HG02623 (cell line): ENCODE data around the gene ACOXL.
A peak's percentile ranks its signal among the peaks of the same experiment; 100 is the strongest.

Experiments
- ATAC-seq: cut with Tn5 transposase; IDR thresholded peaks from one replicate; pipeline ENCODE4 v1.9.1; 2021; ENCODE audit warnings: moderate library complexity; ENCODE audit not compliant: unreplicated experiment

The ACOXL gene

DNA sequence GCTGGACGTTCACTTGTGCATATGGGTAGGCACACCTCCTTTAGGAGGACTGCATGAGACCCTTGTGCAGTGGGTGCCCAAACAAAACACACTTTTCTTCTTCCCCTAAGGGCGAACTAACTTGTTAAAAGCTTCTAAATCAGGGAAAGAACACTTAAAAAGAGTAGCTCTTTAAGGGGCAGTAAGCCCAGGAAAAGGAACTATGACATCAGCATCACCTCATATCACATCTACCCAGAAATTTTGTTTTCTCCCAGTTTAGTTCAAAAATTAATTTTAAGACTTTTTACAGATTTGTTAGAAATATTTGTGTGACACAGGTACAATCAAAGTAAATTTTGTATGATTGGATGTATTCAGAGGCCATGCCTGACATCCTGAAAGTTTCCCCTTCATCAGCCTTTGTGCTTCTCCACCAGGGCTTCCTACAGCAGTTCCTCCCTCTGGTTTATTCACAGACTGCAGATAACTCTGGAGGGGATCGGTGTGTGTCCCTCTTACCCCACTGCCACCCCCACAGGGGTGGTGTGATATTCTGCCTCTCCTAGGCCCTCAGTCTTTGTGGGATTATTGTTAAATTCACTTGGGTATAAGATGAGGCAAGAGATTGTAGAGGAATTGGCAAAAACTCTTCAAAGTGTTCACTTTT is 416.0 kb downstream of the ACOXL start:
- ATAC-seq: no peak

DNA sequence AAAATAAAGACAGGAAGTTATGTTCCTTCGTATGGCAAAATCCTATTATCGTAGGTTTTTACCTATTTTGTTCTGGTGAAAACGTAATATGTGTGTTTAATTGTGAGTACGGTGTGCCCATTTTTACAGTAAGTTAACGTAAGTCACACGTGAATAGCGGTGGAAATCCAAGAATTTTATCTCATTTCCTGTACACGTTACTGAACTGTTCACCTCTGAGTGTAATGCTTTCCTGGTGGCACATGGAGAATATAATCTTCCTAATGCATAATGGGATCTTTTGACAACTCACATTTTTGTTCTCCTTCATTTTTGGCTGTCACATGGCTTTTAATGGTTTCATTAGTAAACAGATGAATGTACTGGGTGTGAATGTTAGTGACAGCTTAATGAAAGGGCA is 416.6 kb downstream of the ACOXL start:
- no peak for ATAC-seq

DNA sequence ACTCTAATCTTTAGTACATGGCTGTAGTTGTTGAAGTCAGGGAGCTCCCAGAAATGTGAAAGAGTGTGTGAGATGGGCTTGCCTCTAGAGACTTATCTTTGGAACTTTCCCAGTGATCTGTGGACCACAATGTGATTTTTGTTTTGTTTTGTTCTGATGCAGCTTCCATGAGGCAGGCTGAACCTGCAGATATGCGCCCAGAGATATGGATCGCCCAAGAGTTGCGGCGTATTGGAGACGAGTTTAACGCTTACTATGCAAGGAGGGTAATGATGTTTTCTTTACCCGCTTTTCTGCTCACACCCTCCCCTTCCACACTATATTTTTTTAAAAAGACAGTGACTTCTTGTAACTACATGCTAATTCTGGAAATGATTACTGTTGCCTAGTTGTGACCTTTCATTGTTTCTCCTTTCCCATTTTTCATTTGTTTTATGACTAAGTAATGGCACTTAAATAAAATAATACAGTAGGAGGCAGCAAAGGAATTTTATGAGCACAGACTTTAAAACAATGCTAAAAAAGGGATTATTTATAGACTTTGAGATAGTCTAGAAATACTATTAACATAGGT is 417.6 kb downstream of the ACOXL start:
- no peak for ATAC-seq

DNA sequence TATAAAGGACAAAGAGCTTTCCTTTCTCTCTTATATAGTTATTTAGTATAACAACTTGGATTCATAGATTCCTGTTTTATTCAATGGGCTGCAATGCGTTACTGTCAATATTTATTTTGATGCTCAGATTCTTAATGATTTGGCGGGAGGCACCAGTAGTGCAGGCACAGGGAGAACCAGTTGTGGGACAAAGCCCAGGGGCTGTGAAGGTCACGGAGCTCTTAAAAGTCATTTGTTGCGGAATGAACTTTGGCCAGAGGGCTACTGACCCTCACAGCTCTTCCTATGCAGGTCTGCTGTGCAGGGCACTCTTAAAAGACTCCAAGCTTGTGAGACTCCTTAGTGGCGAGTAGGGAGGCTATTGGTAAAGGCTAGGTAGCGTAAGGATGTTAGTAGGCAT is 422.4 kb downstream of the ACOXL start:
- ATAC-seq: no peak

DNA sequence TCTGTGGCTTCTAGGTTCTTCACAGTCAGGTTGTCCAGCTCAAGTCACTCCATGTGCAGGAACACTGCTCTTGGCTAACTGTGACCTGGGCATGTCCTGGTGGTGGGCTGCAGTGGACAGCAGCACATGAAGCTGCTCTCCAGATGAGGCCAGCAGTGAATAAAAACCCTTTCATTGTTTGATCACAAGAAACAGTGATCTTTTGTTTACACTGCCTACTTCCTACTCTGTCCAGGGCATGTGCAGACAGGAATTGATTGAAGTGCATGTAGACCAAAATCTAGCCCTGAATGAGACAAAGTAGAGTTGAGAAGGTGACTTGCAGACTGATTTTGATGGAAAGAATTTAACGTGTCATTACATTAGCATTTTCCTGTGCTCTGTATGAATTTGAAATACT is 423.2 kb downstream of the ACOXL start:
- no peak for ATAC-seq

DNA sequence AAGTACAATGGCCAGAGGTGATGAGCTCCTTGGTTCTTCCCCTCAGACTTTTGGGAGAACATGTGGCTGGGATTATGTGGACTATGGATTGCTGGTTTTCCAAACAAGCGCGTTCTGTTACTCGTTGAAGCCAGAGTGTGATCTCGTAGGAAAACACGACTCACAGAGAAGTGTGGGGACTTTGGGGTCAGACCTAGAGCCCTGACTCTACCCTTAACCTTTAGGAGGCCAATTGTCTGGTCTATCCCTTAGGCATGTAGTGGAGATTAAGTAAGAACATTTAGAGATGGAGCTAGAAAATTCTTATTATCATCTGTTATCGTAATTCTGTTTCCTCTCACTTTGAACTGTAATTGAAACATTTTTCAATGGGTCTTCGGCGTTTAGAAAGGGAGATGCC is 424.2 kb downstream of the ACOXL start:
- no peak for ATAC-seq

DNA sequence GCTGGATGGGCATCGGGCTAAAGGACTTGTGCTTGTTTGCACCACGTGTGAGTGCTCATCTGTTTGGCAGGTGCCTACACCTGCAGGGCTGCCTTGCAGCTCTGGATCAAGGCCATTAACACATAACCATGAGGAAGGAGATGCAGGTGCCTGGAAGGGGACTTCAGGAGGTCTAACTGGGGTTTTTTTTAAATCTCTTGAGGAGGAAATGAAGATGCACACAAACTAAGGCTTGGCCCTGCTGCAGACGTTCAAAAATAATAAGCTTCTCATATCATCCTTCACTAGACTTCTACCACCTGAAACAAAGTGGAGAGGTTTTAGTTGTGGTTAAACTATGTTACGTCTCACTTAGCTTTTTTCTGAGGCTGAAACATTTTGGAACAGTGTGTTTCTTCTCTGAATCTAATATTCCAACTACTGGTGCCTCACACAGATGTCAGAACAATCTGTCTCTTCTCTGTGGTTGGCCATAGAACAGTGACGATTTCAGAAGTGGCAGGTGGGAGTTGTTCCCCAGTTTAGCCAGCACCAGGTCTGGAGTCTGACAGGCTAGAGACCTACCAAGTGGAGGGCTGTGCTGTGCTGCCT is 424.8 kb downstream of the ACOXL start:
- ATAC-seq: peak; percentile 49

DNA sequence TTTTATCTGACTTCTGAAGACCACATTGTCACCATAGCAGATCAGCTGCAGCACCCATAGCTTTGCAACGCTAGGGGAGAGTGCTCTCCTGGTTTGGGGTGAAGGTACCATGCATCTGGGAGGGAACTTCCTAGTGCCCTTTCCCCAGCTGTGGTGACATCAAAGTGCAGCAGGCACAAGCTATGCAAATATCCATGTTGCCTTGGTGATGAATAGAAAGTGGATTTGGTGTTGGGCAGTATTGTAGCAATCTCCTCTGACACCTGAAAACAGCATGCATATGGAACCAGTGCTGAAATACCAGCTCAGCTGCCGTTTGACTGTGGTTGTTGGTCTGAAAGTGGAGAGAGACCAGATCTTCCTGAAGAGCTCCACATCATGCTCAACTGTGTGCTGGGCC is 425.4 kb downstream of the ACOXL start:
- peak; percentile 46 for ATAC-seq

DNA sequence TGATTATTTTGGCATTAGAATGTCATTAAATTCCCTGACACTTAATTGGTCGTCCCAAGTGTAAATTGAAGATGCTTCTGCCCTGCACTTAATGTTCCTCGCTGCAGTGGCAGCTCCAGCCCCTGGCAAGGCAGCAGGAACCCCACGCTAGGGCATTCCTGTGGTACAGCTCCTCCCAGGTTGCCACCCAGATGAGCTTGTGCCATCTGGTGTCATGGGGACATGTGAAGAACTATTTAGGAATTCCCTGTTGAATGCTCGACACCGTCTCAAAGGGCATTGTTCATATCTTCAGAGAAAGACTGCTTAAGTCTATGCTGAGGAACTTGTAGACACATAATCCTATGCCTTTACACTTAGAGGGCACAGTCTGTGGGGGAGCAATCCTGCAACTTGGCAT is 427.3 kb downstream of the ACOXL start:
- no peak for ATAC-seq

DNA sequence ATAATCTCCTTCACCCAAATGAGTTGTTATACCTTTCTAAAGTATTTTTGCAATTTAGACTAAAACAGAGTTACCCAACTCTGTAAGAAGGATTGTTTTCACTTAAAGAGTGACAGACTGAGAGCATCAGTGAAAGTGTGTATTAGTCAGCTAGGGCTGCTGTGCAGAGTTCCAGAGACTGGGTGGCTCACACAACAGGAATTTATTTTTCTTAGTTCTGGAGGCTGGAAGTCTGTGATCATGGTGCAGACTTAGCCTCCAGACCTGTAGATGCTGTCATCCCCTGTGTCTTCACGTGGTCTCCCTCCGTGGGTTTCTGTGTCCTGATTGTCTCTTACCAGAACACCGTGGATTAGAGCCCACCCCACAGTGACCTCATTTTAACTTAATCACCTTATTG is 428.4 kb downstream of the ACOXL start:
- ATAC-seq: no peak

DNA sequence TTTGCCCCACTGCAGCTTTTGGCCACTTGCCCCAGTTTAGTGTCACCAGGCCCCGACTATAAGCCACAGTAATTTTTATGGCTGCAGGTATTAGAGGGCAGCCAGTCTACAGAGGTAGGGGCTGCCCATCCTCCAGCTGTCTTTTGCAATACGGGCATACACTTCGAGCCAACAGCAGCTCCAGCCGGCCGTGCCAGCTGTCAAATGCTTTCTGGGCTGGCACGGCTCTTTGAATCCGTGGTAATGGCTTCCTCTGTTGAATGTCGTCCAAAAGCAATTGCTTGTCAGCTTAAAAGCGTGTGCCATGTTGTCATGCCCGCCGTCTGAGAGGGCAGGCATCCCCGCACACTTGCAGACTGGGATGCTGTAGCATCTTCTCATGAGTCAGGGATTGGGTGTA is 429.6 kb downstream of the ACOXL start:
- no peak for ATAC-seq

DNA sequence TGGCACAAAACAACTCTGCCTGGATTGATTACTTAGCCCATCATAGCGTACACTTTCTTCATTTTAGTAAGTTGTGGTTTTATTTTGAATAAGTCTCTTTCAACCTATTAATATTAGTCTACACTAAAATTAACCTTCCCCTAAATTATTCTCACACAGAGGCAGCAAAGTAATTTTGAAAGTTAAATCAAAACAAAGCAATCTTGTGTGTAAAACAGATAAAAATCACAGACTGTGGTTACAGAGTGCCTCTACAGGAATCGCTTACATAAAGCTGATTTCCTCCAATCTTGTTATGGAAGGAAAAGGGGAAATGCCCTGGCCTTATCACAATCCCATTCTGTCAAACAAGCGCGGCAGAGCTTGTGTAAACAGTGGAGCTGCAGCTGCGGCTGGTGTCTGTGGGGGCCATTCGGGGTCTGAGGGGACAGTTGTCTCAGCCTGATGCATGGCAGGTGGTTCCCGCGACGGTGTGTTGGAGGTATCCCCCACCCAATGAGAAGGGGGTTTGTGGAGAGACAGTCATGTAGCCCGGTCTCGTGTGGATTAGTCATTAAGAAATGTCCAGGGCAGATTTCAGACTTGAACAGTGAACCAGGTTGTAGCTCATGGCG is 430.5 kb downstream of the ACOXL start:
- no peak for ATAC-seq

DNA sequence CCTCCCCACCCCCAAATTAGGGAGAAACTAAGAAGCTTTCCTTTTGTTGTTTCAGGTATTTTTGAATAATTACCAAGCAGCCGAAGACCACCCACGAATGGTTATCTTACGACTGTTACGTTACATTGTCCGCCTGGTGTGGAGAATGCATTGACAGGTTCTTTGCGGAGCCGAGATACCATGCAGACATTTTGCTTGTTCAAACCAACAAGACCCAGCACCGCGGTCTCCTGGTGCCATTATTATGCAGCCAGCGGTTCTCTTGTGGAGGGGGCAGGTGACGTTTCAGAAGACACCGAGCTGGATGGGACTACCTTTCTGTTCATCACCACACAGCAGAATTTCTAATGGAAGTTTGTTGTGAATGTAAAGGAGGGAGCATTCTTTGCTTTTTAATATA is 431.7 kb downstream of the ACOXL start:
- ATAC-seq: no peak

DNA sequence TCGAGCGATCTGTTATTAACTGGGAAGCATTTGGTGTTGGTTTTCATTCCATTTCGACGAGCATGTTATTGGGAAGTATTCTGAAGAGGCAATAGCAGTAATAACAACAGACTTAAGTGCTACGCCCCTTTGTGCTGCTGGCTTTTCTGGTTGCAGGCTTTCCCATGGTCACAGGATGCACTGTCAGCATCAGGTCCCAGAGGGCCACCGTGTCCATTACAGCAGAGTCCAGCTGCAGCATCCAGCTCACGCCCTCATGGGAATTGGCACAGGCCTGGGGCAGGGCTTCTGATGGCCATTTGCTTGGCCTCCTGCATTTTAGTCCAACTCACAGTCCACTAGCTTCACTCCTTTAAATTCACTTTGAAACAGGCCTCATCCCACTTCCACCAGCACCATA is 432.7 kb downstream of the ACOXL start:
- no peak for ATAC-seq

DNA sequence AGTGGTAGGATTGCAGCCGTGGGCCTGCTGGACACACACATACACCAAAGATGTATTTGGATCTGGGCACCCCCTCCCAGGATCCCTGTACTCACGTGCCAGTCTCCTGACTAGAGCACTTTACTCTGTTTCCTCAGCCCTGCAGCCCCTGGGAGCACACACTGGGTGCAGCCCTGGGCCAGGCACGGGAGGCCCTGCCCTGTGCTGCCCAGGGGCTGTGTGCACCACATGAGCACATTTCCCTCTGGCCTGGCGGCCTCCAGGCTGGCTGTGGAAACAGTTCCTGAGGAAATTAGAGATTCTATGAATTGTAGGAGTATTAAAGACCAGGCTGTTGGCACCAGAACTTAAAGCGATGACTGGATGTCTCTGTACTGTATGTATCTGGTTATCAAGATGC is 433.7 kb downstream of the ACOXL start:
- no peak for ATAC-seq

DNA sequence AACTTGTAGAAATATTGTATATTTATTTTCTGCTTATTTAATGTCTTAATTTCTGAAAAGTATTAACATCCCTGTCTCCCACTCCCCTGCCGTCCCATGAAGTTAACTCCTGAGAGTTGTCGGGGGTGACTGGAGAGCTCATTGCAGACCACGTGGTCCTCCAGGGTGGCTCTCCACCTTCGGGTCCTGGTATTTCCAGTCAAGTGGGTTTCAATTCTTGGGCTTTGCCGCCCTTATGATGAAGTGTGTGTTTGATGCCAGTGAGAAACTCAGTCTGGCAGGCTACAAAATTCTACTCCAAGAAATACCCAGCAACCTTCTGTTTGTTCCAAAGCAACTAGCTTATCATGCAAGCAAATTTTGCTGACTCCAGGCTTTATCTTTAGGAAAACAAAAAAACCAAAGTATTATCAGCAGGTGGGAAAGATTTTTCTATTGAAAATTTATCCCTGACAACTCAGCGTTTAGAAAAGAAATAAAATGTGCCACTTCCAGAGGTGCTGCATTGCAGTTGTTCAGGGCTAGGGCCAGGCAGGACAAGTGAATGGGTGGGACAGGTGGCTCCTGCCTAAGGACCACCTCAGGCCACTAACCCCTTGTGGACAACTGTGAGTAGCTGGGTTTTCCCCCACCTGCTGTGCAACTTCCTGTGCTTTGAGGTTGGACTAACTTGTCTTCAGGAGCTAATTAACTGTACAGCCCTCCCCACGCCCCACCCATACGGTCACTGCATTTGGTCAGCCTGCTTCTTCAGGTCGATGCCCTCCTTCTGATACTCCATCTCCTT is 434.9 kb downstream of the ACOXL start:
- no peak for ATAC-seq

DNA sequence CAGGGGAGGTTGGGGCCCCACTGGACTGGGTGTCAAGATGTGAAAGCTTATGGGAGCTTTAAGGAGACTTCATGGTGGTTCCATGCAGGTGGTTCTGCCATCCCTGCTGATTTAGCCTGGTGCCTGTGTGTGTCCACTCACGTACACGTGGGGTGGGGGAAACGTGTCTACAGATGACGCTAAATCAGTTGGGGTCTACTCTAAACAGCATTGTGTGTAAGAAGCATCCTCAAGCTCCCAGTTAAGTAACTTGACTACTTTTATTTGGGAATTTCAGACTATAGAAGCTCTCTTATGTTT is 435.4 kb downstream of the ACOXL start:
- ATAC-seq: no peak
